Breast epithelium (tissue), 3 donors: ENCODE data around the gene WASHC4.

ENCODE experiments used
- POLR2A ChIP-seq: fragments of 450-650 bp; IDR thresholded peaks from one replicate; pipeline ENCODE4 v1.6.1; 2016; ENCODE audit warnings: antibody characterized with exemption, mild to moderate bottlenecking, moderate library complexity
- POLR2AphosphoS5 ChIP-seq, 3 donors: sonication (generic); formaldehyde crosslinking; IDR thresholded peaks; one replicate each; pipeline ENCODE4 v1.6.1; 2017; ENCODE audit warnings: antibody characterized with exemption in 3 of 3
- TF ChIP-seq, protein P1 (sequence below), 3 donors: fragments of 450-650 bp; IDR thresholded peaks; one replicate each; pipeline ENCODE4 v1.5.1; 2016 to 2017; ENCODE audit warnings: antibody characterized with exemption in 3 of 3, mild to moderate bottlenecking in 3 of 3, moderate library complexity in 3 of 3

DNA sequence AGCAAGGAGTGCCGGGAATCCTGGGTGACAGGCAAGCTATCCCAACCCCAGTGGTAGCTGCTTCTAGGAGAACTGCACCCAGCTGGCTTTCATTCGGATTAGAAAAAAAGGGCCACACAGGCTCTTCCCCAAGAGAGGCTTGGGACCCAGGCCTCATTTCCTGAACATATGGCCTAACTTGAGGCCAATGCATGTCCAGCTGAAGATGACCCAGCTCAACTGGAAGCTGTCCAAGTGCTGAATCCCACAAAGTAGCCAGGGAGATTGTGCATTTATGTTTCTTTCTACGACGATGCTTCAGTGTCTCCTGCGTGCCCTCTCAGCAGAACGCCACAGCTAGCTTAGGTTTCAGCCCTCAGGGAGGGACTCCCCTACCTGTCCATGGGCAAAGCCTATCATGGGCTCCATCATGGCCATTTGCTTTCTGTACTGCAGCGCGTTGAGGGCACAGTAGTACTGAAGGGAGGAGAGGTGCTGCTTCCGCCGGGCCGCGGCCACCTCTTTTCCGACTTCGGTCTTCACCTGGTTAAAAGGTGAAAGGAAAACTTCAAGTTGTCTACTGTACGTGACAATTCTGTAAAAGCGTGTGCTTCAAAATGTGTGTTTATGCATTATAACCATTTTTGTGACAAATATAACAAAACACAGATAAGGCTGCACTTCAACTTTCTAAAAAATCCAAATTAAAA is 99.3 kb downstream of the WASHC4 start:
- TF ChIP-seq, protein P1, sequence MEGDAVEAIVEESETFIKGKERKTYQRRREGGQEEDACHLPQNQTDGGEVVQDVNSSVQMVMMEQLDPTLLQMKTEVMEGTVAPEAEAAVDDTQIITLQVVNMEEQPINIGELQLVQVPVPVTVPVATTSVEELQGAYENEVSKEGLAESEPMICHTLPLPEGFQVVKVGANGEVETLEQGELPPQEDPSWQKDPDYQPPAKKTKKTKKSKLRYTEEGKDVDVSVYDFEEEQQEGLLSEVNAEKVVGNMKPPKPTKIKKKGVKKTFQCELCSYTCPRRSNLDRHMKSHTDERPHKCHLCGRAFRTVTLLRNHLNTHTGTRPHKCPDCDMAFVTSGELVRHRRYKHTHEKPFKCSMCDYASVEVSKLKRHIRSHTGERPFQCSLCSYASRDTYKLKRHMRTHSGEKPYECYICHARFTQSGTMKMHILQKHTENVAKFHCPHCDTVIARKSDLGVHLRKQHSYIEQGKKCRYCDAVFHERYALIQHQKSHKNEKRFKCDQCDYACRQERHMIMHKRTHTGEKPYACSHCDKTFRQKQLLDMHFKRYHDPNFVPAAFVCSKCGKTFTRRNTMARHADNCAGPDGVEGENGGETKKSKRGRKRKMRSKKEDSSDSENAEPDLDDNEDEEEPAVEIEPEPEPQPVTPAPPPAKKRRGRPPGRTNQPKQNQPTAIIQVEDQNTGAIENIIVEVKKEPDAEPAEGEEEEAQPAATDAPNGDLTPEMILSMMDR (IDR thresholded peaks at IDR 0.05) = no peak
- TF ChIP-seq POLR2A (no peak), POLR2AphosphoS5 (IDR thresholded peaks at IDR 0.05) (no peak)
